ENCODE data around the gene SUPT20HL1.
"Not testable (repeated sequence)": the region's sequence is repeated elsewhere in the genome, so short reads cannot be mapped to it uniquely, and the experiment has no call there.

SUPT20HL1 gene

GRCh38 chrX:24364326-24364725 lies 3.9 kb downstream of the SUPT20HL1 start:
- Histone ChIP-seq H3K4me1 (ENCODE audit: control insufficient read depth in 1 of 2, insufficient read depth in 2 of 2, low read length in 2 of 2) (no peaks in the 10 kb centered on the region), H3K36me3 (ENCODE audit: control insufficient read depth in 1 of 2, insufficient read depth in 2 of 2, low read length in 2 of 2) (no peaks in the 10 kb centered on the region), H3K27me3 (ENCODE audit: low read depth, low read length) (no peaks in the 10 kb centered on the region), H3K9me3 (ENCODE audit: control insufficient read depth in 1 of 2, low read length in 2 of 2) (no peaks in the 10 kb centered on the region), H3K4me3 (ENCODE audit: low read depth in 1 of 2, low read length in 2 of 2) (no peak overlapping the region), H3K27ac (ENCODE audit: low read length) (no peak overlapping the region)

DNA sequence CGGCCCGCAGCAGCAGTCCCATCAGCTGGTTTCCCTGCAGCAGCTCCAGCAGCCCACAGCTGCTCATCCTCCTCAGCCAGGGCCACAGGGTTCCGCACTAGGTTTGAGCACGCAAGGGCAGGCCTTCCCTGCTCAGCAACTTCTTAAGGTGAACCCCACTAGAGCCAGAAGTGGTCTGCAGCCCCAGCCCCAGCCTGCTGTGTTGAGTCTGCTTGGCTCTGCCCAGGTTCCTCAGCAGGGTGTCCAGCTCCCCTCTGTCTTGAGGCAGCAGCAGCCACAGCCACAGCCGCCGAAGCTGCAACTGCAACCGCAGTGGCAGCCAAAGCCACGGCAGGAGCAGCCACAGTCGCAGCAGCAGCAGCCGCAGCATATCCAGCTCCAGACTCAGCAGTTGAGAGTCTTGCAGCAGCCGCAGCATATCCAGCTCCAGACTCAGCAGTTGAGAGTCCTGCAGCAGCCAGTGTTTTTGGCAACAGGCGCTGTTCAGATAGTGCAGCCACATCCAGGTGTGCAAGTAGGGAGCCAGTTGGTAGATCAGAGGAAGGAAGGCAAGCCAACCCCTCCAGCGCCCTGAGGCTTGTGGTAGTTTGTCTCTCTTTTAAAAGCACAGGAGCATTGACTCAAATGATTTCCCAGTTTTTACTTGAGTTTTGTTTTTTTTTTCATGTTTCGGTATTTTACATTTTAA lies 4.6 kb downstream of the SUPT20HL1 start:
- no peak overlapping the region for H3K4me3 ChIP-seq (ENCODE audit: low read depth in 1 of 2, low read length in 2 of 2)
- no peaks in the 10 kb centered on the region for H3K9me3 ChIP-seq (ENCODE audit: control insufficient read depth in 1 of 2, low read length in 2 of 2)
- H3K27me3 ChIP-seq (ENCODE audit: low read depth, low read length), result no peaks in the 10 kb centered on the region
- H3K27ac ChIP-seq (ENCODE audit: low read length), result no peak overlapping the region
- H3K4me1 ChIP-seq (ENCODE audit: control insufficient read depth in 1 of 2, insufficient read depth in 2 of 2, low read length in 2 of 2), result no peaks in the 10 kb centered on the region
- H3K36me3 ChIP-seq (ENCODE audit: control insufficient read depth in 1 of 2, insufficient read depth in 2 of 2, low read length in 2 of 2), result no peaks in the 10 kb centered on the region

DNA sequence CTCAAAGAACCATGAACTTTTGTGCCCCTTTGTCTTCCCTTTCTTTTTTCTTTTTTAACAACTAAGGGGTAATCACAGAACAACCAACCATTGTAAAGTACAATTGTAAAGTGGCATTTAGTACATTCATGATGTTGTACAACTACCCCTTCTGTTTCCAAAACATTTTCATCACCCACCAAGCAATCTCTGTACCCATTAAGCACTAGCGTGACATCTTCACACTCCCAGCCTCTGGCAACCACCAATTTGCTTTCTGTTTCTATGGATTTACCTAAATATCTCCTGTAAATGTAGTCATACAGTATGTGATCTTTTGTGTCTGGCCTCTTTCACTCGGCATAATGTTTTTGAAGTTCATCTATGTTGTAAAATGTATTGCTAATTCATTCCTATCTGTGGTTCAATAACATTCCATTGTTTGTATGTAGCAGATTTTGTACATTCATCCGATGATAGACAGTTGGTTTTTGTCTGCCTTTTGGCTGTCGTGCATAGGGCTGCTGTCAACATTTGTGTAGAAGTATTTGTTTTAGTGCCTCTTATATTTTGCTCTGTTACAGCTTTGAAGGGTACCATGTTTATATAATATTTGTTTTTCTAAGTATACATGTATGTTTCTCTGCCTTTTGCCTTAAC lies 6.4 kb downstream of the SUPT20HL1 start:
- not testable (repeated sequence) for H3K4me1 ChIP-seq (ENCODE audit: control insufficient read depth in 1 of 2, insufficient read depth in 2 of 2, low read length in 2 of 2); H3K36me3 ChIP-seq (ENCODE audit: control insufficient read depth in 1 of 2, insufficient read depth in 2 of 2, low read length in 2 of 2); H3K27ac ChIP-seq (ENCODE audit: low read length); H3K9me3 ChIP-seq (ENCODE audit: control insufficient read depth in 1 of 2, low read length in 2 of 2); H3K27me3 ChIP-seq (ENCODE audit: low read depth, low read length); H3K4me3 ChIP-seq (ENCODE audit: low read depth in 1 of 2, low read length in 2 of 2)

DNA sequence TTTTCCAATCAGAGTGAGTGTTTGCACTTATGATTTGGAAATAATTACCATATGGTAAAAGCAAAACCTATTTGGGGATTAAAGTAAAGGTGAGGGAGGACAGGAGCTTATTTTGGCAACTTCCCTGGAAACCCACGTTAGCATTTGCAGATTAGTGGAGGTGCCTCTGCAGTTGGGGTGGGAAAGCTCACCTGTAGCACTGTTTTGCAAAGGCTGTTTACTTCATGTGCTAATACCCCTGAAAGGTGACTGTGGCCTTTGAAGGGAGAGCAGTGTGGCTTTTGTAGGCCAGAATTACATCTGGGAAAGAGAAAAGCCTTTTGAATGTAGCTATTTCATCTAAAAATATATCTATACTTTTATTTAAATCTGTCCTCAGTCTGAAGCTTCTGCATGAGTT lies 9.4 kb downstream of the SUPT20HL1 start:
- no peaks in the 10 kb centered on the region for H3K27me3 ChIP-seq (ENCODE audit: low read depth, low read length)
- H3K9me3 ChIP-seq (ENCODE audit: control insufficient read depth in 1 of 2, low read length in 2 of 2), result no peaks in the 10 kb centered on the region
- H3K27ac ChIP-seq (ENCODE audit: low read length), result no peak overlapping the region
- H3K4me3 ChIP-seq (ENCODE audit: low read depth in 1 of 2, low read length in 2 of 2), result no peak overlapping the region
- no peaks in the 10 kb centered on the region for H3K4me1 ChIP-seq (ENCODE audit: control insufficient read depth in 1 of 2, insufficient read depth in 2 of 2, low read length in 2 of 2)
- H3K36me3 ChIP-seq (ENCODE audit: control insufficient read depth in 1 of 2, insufficient read depth in 2 of 2, low read length in 2 of 2), result no peaks in the 10 kb centered on the region

- Histone ChIP-seq H3K36me3 (ENCODE audit: control insufficient read depth in 1 of 2, insufficient read depth in 2 of 2, low read length in 2 of 2) (no peaks in the 10 kb centered on the region), H3K9me3 (ENCODE audit: control insufficient read depth in 1 of 2, low read length in 2 of 2) (no peaks in the 10 kb centered on the region), H3K4me3 (ENCODE audit: low read depth in 1 of 2, low read length in 2 of 2) (no peak overlapping the region), H3K27ac (ENCODE audit: low read length) (no peak overlapping the region), H3K27me3 (ENCODE audit: low read depth, low read length) (no peaks in the 10 kb centered on the region), H3K4me1 (ENCODE audit: control insufficient read depth in 1 of 2, insufficient read depth in 2 of 2, low read length in 2 of 2) (no peaks in the 10 kb centered on the region)
Measured at GRCh38 chrX:24371391-24371972, 11.0 kb downstream of the SUPT20HL1 start.

DNA sequence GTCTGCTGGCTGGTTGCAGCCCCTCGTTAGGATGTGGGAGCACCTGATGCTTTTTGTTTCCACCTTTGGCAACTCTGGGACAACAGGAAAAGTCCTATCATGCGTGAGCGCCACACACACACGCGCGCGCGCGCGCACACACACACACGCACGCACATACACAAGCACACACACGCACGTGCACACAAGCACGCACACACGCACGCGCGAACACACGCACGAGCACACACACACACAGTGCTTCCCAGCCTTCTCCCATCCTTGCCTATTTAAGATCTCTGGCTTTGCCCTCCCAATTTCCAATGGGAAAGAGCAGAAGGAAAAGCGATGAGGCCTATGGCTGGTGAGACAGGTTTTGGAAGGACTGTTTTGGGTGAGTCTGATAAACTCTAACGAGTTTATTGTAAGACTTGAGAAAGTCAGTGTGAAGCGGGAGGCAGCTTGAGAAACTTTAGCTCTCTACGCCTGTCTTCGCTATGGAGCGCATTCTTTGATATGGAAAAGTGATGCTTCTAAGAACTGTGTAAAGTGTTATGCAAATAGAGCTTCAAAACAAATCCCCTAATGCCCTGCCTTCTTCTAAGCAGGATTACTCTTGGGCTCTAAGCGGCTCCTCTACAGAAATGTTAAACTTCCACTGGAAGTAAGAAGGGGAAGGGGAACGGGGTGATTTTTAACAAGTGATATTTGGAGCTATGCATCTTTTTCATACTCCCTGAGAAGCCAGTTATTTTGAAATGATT lies 11.8 kb downstream of the SUPT20HL1 start:
- no peaks in the 10 kb centered on the region for H3K27me3 ChIP-seq (ENCODE audit: low read depth, low read length)
- H3K27ac ChIP-seq (ENCODE audit: low read length), result no peak overlapping the region
- no peaks in the 10 kb centered on the region for H3K9me3 ChIP-seq (ENCODE audit: control insufficient read depth in 1 of 2, low read length in 2 of 2)
- no peaks in the 10 kb centered on the region for H3K4me1 ChIP-seq (ENCODE audit: control insufficient read depth in 1 of 2, insufficient read depth in 2 of 2, low read length in 2 of 2)
- H3K4me3 ChIP-seq (ENCODE audit: low read depth in 1 of 2, low read length in 2 of 2), result no peak overlapping the region
- H3K36me3 ChIP-seq (ENCODE audit: control insufficient read depth in 1 of 2, insufficient read depth in 2 of 2, low read length in 2 of 2), result no peaks in the 10 kb centered on the region

- H3K27ac ChIP-seq (ENCODE audit: low read length), result no peak overlapping the region
Measured at GRCh38 chrX:24375600-24376131, 15.2 kb downstream of the SUPT20HL1 start.

DNA sequence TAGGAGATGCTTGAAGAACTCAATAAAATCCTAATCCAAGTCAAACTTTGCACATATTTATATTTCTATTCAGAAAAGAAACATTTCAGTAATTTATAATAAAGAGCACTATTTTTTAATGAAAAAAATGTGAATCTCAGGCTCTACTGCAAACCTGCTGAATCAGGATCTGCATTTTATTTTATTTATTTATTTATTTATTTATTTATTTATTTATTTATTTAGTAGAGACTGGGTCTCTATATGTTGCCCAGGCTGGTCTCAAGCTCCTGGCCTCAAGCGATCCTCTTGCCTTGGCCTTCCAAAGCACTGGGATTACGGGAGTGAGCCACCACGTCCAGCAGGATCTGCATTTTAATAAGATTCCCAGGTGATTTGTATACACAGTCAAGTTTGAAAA lies 16.0 kb downstream of the SUPT20HL1 start:
- Histone ChIP-seq H3K36me3 (ENCODE audit: control insufficient read depth in 1 of 2, insufficient read depth in 2 of 2, low read length in 2 of 2) (no peaks in the 10 kb centered on the region), H3K4me3 (ENCODE audit: low read depth in 1 of 2, low read length in 2 of 2) (no peak overlapping the region), H3K9me3 (ENCODE audit: control insufficient read depth in 1 of 2, low read length in 2 of 2) (no peaks in the 10 kb centered on the region), H3K27me3 (ENCODE audit: low read depth, low read length) (no peaks in the 10 kb centered on the region), H3K27ac (ENCODE audit: low read length) (no peak overlapping the region), H3K4me1 (ENCODE audit: control insufficient read depth in 1 of 2, insufficient read depth in 2 of 2, low read length in 2 of 2) (no peaks in the 10 kb centered on the region)

More at GRCh38 chrX:24375600-24376131, 15.2 kb downstream of the SUPT20HL1 start:
- Histone ChIP-seq H3K4me1 (ENCODE audit: control insufficient read depth in 1 of 2, insufficient read depth in 2 of 2, low read length in 2 of 2) (no peaks in the 10 kb centered on the region), H3K4me3 (ENCODE audit: low read depth in 1 of 2, low read length in 2 of 2) (no peak overlapping the region), H3K9me3 (ENCODE audit: control insufficient read depth in 1 of 2, low read length in 2 of 2) (no peaks in the 10 kb centered on the region), H3K36me3 (ENCODE audit: control insufficient read depth in 1 of 2, insufficient read depth in 2 of 2, low read length in 2 of 2) (no peaks in the 10 kb centered on the region), H3K27me3 (ENCODE audit: low read depth, low read length) (no peaks in the 10 kb centered on the region)

DNA sequence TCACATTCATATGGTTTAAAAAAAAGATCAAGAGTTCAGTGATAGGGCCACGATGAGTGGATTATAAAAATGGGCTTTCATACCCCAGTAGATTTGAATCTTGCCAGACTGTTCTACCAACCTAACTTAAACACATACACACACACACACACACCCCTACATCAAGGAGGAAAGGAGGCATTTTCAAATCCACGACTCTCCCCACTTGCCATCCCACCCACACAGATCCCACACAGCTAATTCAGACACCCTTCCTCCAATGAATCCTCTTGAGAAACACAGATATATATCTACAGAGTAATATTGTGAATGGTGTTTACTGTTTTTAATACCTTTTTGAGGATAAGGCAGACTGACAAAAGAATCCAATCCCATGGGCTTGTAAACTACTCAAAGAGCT lies 16.8 kb downstream of the SUPT20HL1 start:
- H3K36me3 ChIP-seq (ENCODE audit: control insufficient read depth in 1 of 2, insufficient read depth in 2 of 2, low read length in 2 of 2), result no peaks in the 10 kb centered on the region
- H3K4me3 ChIP-seq (ENCODE audit: low read depth in 1 of 2, low read length in 2 of 2), result no peak overlapping the region
- no peaks in the 10 kb centered on the region for H3K27me3 ChIP-seq (ENCODE audit: low read depth, low read length)
- no peak overlapping the region for H3K27ac ChIP-seq (ENCODE audit: low read length)
- H3K9me3 ChIP-seq (ENCODE audit: control insufficient read depth in 1 of 2, low read length in 2 of 2), result no peaks in the 10 kb centered on the region
- no peaks in the 10 kb centered on the region for H3K4me1 ChIP-seq (ENCODE audit: control insufficient read depth in 1 of 2, insufficient read depth in 2 of 2, low read length in 2 of 2)

DNA sequence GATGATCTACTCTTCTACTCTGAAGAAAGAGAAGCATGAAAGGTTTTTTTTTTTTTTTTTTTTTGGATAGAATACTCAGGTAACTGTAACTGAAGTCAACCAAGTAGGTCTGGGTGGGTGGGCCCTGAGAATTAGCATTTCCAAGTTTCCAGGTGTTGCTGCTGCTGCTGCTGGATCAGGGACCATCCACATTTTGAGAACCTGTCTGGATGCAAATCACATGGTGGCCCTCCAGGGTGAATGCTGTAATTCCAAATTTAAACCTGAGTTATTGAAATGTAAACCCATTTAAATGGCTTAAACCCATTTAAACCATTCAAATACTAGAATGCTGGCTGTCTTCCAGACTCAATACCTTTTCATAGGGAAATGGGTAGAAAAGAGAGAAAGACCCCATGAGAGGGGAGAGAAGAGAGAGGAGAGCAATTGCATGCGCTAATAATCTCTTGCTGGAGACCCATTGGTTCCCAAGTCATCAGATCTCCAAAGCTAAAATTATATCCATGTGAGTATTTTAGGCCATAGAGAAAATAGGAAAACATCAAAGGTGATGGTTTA lies 17.6 kb downstream of the SUPT20HL1 start:
- no peaks in the 10 kb centered on the region for H3K36me3 ChIP-seq (ENCODE audit: control insufficient read depth in 1 of 2, insufficient read depth in 2 of 2, low read length in 2 of 2)
- H3K4me3 ChIP-seq (ENCODE audit: low read depth in 1 of 2, low read length in 2 of 2), result no peak overlapping the region
- H3K9me3 ChIP-seq (ENCODE audit: control insufficient read depth in 1 of 2, low read length in 2 of 2), result no peaks in the 10 kb centered on the region
- H3K4me1 ChIP-seq (ENCODE audit: control insufficient read depth in 1 of 2, insufficient read depth in 2 of 2, low read length in 2 of 2), result no peaks in the 10 kb centered on the region
- H3K27me3 ChIP-seq (ENCODE audit: low read depth, low read length), result no peaks in the 10 kb centered on the region
- no peak overlapping the region for H3K27ac ChIP-seq (ENCODE audit: low read length)

DNA sequence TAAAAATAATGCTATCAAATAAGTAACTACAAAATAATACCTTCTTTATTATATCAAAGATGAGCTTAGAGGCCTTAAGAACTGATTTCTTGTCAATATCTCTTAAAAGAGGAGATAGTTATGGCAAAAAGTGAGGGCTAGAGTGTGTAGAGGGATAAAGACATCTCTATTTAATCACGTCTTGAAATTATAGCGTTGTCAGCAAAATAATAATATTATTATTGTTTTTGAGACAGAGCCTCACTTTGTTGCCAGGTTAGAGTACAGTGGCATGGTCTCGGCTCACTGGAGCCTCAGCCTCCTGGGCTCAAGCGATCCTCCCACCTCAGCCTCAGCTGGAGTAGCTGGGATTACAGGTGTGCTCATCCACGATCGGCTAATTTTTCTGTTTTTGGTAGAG lies 18.3 kb downstream of the SUPT20HL1 start:
- H3K27ac ChIP-seq (ENCODE audit: low read length), result no peak overlapping the region
- no peaks in the 10 kb centered on the region for H3K36me3 ChIP-seq (ENCODE audit: control insufficient read depth in 1 of 2, insufficient read depth in 2 of 2, low read length in 2 of 2)
- H3K4me1 ChIP-seq (ENCODE audit: control insufficient read depth in 1 of 2, insufficient read depth in 2 of 2, low read length in 2 of 2), result no peaks in the 10 kb centered on the region
- H3K27me3 ChIP-seq (ENCODE audit: low read depth, low read length), result no peaks in the 10 kb centered on the region
- no peak overlapping the region for H3K4me3 ChIP-seq (ENCODE audit: low read depth in 1 of 2, low read length in 2 of 2)
- no peaks in the 10 kb centered on the region for H3K9me3 ChIP-seq (ENCODE audit: control insufficient read depth in 1 of 2, low read length in 2 of 2)
